ENCODE results near the gene TENM4.

Gene TENM4

DNA sequence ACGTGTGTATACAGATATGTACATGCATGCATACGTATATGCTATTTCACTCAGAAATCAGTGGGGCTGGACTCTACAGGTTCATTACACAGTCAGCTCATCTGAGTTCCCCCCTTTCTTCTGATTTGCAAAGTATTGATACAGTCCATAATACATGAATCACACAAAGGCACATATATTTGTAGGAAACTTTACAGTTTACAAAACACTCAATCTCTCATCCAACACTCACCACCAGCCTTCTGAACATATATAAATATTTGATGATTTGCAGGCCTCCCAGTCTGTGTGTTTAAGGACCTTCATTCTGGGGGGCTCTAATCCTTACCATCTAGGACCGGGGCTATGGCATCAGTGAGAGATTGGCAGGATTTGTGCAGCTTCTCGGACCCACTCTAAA is 293.8 kb downstream of the TENM4 start:
- DNase-seq (ENCODE audit: low read depth in 2 of 2, low spot score in 1 of 2) = no peak

DNA sequence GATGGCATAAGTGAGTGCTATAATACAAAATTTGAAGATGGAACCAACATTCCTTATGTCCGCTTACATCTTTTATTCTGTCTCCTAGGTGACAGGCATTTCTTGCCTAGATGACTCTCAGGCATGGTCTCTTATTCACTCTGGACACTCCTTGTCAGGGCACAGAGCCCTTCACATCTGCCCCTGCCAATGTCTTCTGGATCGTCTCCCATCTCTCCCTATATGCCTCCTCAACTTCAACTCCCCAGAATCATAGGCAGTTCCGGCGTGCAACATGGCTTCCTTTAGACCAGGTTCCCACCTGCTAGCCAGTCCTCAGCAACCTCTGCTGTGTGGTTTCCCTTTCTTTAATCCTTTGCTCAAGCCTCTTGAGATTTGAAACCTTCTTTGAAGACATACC is 300.9 kb downstream of the TENM4 start:
- DNase-seq (ENCODE audit: low read depth in 2 of 2, low spot score in 1 of 2) = no peak

DNA sequence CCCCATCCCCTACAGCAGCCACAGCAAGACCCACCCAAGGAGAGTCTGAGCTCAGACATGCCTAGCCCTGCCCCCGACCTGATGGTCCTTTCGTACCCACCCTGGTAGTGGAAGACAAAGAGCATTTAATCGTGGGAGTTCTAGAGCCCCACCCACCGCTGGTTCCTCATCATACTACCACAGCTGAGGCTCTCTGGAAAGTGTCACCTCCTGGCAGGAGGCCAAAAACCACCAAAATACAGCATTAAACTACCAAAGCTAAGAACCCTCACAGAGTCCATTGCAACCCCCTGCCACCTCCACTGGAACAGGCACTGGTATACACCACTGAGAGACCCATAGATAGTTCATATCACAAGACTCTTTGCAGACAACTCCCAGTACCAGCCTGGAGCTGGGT is 311.1 kb downstream of the TENM4 start:
- DNase-seq (ENCODE audit: low read depth in 2 of 2, low spot score in 1 of 2) = no peak

DNA sequence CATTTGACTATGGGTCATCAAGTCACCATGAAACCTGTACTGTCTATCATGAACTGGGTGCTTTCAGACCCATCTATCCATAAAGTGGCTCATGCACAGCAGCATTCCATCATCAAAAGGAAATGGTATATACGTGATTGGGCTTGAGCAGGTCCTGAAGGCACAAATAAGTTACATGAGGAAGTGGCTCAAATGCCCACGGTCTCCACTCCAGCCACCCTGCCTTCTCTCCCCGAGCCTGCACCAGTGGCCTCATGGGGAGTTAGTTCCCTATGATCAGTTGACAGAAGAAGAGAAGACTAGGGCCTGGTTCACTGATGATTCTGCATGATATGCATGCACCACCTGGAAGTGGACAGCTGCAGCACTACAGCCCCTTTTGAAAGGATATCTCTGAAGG is 312.5 kb downstream of the TENM4 start:
- DNase-seq (ENCODE audit: low read depth in 2 of 2, low spot score in 1 of 2) = no peak

DNA sequence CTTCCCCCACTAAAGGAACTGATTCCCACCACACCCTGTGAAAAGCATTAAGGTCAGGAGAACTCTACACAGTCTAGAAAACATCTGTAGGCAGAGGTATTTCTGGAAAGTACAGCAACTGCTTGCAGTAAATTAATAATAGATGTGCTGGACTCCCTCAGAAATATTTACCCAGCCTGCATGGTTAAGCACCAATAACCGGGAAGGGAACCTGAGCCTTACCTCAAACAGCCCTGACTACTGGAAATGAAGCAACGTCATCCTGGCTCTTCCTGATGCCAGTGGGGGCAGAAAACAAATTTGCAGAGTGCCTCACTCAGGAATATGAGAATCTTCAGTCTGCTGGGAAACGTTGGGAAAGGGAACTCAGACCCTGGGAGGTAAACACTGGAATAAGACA is 318.1 kb downstream of the TENM4 start:
- DNase-seq (ENCODE audit: low read depth in 2 of 2, low spot score in 1 of 2) = no peak

DNA sequence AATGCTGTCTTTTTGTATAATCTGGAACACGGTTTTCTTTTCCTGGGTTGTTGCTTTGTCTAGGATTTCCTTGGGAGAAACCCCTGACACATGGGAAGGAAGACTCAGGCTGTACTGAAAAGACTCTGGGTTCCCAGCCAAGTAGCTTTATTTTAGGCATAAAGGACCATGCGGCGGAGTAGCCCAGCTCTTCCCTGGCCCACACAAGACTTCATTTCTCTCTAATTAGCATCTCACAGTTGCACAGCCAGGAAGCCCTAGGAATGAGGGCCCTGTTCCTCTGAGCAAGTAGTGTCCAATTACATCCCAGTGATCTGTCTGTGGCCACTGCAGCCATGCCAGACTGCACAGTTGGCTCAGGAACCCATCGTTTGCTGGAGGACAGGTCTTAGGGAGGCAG is 319.5 kb downstream of the TENM4 start:
- DNase-seq (ENCODE audit: low read depth in 2 of 2, low spot score in 1 of 2) = no peak

DNA sequence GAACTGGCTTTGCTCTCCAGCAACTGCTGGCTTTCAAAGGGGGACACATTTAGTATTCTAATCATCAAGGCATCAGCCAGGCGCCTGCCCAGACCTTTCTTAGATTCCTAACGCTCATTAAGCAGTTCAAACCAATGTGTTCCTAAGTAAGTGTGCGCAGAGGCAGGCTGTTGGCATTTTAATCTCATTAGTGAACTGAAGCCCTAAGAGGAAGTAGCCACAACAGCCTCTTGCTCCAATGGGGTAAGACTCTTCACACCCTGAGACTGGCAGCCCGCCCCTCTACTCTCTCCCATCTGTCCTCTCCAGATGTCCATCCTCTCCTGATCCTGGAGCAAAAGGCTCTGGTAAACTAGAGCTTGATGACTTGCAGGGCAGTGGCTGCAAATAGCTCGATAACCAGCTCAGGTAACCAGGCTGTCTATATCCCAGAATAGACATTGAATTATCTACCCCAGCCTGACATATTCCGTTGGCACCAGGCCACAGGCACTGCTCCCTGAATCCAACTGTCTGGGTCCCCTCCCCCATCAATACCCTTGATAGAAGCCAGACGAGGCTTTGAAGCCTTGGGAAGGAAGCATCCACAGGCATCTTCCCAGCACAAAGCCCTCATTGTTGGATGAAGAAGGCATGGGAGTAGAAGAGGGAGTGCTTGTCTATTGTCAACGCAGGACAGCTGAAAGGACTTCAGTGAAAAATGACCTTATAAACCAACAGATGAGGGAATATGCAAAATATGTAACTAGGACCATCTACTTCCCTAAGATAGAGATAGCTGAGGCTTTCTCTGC is 321.1 kb downstream of the TENM4 start:
- no peak for DNase-seq (ENCODE audit: low read depth in 2 of 2, low spot score in 1 of 2)

DNA sequence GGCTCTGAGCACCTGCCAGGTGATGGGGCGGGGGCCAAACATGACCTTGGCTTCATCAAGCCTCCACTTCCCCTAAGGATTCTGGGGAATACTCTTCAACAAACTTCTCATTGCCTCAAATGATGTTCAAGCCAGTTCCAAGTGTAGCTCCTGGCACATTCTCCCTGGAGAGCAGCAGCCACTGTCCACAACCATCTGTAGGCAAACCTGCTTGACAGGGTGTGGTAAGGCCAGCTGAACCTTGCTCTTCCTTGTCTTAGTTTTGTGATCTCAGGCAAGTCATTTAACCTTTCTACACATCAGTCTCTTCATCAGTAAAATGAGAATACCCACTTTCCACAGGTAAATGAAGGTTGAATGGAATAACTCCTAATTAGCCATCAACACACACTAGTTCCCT is 323.3 kb downstream of the TENM4 start:
- no peak for DNase-seq (ENCODE audit: low read depth in 2 of 2, low spot score in 1 of 2)

DNA sequence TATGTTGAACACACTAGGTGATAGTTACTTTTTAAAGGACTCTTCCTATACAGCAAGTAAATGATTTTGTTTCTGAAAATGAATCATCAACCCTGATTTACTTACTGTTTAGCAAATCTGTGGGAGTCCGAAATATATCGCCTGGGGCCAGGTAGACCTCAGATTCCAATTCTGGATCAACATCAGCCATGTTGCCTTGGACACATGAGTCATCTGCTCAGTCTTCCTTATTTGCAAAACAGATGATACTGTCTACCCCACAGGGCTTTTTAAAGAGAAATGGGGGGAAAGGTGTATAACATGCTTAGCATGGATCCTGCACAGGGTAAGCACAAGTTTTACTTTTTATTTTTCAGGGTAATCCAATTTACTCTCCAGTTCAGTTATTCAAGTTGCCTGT is 324.2 kb downstream of the TENM4 start:
- DNase-seq (ENCODE audit: low read depth in 2 of 2, low spot score in 1 of 2) = no peak

DNA sequence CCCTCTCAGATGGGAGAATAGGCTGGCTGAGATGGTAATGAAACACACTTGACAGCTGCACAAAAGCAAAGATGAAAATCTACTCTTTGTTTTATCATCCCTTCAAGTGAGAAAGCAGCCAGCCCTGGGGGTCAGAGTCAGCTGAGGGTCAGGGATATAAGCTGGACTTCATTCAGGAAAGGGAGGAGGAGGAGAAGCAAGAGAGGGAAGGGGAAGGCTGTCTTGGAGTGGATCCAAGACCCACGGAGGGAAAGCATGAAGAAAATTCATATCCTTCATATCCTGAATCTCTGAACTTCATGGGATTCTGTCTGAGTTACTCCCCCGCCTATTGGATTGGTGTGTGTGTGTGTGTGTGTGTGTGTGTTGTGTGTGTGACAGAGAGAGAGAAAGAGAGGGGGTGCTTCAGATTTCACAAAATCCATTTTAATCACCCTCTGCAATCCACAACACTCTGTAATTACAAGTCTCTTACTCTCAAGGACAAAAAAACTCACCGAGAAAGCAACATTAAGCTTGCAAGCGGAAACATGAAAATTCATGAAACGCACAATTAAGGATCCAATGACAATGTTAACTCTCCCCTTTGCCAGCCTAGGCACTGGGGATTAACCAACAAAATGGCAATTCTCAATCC is 327.7 kb downstream of the TENM4 start:
- DNase-seq (ENCODE audit: low read depth in 2 of 2, low spot score in 1 of 2) = no peak

DNA sequence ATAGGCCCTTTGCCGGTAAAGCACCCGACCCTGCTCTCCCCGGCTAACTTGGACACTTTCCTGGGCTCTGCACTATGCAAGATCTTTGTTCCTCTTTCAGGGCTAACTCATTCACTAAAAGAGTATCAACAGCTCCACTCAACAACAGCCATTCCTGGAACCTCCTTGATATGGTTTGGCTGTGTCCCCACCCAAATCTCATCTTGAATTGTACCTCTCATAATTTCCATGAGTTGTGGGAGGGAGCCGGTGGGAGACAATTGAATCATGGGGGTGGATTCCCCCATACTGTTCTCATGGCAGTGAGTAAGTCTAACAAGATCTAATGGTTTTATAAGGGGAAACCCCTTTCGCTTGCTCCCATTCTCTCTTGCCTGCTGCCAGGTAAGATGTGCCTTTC is 330.0 kb downstream of the TENM4 start:
- no peak for DNase-seq (ENCODE audit: low read depth in 2 of 2, low spot score in 1 of 2)

DNA sequence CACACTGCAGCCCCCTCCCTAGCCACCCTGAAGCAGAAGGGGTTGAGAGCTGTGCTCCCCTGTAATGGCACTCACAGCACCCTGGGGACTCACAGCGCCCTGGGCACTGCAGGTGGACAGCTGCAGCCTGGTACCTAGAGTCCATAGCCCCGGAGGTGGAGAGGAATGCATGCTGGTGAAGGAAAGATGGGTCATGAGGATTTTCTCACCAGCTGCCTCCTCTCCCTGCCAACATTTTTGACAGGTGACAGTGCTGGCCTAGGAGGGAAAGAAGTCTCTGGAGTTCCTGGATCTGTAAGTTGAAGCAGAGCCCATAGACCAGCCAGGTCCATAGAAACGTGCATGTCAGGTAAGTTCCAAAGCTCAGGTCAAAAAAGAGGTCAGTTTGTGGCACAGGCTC is 330.5 kb downstream of the TENM4 start:
- no peak for DNase-seq (ENCODE audit: low read depth in 2 of 2, low spot score in 1 of 2)

DNA sequence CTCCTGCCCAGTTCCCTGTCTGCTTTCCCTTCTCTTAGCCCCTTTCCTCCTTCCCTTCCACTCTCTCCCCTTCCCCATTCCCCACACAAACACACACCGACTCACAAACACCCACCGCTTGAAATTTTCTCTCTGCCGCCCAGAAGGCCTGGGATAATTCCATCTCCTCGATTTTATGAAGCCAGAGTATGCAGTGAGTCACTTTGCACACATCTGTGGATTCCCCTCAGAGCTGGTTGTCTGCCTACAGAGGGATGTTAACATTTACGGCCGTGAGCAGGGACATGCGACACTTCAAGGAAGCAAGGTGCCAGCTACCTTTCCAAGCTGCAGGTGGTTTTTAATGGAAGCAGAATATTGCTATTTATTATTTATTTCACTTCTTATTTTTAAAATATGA is 332.0 kb downstream of the TENM4 start:
- no peak for DNase-seq (ENCODE audit: low read depth in 2 of 2, low spot score in 1 of 2)

DNA sequence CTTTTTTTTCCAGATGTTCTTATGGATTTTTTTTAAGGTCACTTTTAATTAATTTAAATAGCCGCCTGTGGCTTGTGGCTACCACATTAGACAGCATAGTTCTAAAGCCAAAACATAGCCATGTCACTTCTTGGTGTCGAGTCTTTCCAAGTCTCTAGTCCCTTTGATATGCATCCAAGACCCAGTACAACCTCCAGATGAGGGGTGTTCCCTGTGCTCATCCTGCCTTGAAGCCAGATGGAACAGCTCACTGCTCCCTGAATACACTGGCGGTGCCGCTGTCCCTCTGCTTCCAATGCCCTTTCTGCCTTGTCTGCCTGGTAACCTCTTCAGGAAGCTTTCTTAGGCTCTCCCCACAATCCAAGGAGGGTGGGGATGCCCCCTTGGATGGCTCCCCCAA is 338.0 kb downstream of the TENM4 start:
- DNase-seq (ENCODE audit: low read depth in 2 of 2, low spot score in 1 of 2) = no peak

DNA sequence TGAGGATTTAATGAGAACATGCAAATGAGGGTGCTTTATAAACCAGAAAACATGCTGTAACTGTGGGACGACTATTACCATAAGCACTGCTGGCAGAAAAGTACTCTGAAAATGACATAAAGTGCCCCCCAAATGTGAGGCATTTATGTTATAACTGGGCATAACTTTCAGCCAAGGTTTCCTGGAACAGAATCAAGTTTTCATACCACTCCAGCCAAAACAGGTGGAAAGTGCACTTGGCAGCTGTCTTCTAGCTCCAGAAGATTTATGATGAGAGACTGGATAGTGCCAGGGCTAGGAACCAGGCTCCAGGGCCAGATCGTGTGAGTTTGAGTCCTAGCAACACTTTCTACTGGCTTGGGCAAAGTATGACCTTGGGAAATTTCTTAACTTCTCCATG is 339.2 kb downstream of the TENM4 start:
- DNase-seq (ENCODE audit: low read depth in 2 of 2, low spot score in 1 of 2) = no peak

DNA sequence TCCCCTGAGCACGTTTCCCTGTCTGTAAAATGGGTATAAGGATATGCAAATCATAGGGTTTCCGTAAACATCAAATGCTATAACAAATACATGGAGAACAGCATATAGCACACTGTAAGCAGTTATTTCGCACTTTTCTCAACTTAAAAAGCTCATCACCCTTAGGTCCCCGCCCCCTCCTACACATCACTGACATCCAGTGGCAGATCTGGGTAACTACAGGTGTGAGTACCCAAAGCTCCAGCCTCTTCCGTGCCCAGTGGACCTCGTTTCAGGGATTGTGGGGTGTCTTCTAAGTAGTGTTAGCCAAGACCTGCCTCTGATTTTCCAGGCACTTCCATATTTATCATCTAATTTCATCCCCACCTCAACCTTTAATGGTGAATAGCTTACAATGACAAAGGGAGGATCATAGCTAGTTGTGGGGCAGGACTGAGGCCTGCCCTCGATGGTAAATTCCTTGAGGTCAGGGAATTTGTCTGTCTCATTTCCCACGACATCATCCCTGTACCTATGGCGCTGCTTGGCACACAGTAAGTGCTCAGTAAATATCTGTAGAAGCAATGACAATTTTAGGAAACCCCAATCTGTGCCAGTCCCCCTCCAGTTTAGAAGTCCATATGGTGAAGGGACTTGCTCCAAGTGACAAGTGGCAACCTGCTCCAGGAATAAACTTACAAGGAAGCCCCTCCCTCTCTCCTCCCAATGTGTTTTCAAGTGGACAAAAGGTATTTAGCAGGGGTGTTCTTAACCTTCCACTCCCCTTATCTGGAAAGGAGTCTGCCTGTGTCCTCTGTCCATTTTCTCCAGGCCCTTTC is 340.5 kb downstream of the TENM4 start:
- no peak for DNase-seq (ENCODE audit: low read depth in 2 of 2, low spot score in 1 of 2)

DNA sequence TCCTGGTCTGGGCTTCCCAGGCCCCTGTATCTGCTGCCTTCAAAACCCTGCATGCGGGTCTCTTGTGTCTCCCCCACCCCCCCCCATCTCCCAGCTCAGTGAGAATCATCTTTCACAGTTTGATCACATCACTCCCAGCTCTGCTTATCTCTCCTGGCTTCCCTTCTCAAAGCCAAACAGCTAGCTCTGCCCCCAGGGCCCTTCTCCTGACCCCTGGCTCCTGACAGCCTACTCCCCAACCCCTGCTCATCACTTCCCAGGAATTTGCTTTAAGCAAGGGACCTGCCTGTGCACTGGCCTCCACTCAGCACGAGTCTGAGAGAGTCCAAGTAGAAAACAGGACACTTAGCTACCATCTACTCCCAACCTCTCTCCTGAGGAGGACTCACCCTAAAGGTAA is 342.7 kb downstream of the TENM4 start:
- no peak for DNase-seq (ENCODE audit: low read depth in 2 of 2, low spot score in 1 of 2)

DNA sequence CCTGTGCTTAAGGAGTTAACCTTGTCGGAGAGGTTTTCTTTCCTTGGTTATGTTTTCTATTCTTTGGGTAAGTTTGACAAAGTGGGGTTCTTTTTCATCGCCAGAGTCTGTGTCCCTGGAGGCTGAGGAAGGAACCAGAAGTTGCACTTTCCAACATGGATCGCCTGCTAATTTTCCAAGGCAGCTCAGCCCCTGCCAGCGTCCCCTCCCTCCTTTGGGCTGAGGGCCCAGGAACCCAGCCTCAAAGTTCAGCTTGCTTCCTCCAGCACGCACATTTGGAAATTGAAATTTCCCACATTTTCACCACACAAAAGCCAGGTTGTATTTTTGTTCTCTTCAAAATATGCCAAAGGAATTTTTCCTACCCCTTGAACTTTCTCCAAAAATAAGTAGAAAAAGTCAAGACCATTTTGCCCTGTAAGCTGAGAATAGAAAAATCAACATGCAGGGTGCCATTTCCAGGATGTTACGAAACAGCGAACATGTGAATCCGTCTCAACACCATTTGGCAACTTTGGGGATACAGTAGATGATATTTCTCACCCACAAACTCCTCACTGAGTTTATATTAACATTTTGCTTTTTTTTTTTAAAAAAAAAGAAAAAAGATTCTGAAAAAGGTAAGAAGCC is 343.5 kb downstream of the TENM4 start:
- DNase-seq (ENCODE audit: low read depth in 2 of 2, low spot score in 1 of 2) = no peak

DNA sequence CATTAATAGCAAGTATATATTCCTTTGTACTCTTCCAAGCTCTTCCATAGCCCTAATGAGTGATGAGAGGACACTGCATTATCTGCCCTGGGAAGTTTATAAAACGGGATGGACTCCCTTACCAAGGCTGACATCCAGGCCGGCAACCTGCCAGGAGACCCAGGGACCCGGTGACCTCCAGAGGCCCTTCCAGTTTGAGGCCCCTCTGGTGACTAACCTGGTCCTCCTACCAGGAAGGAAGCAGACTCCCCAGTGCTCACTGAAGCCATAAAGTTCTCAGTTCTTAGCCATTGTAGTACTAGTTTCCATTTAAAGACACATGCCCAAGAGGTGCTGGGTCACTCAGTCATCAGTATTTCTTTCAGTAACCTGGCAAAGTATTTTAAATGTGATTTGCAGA is 345.4 kb downstream of the TENM4 start:
- DNase-seq (ENCODE audit: low read depth in 2 of 2, low spot score in 1 of 2) = no peak

DNA sequence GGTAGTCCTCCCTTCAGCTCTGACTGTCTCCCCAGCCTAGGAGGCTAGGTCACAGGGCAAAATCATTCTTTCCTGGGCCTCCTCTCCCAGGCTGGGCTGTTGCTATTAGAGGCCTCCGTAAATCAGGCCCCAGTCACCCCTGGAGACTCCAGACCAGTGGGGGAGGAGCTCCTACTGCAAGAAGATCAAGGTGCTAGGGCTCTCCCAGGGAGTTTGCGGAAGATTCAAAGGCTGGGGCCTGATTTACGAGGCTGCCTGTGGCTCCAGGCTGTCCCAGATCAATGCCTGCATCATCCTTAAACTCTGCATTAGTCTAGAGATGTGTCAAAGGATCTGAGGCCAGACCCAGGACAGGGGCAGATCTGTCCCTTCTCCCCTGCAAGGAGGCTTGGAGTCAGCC is 346.2 kb downstream of the TENM4 start:
- no peak for DNase-seq (ENCODE audit: low read depth in 2 of 2, low spot score in 1 of 2)

DNA sequence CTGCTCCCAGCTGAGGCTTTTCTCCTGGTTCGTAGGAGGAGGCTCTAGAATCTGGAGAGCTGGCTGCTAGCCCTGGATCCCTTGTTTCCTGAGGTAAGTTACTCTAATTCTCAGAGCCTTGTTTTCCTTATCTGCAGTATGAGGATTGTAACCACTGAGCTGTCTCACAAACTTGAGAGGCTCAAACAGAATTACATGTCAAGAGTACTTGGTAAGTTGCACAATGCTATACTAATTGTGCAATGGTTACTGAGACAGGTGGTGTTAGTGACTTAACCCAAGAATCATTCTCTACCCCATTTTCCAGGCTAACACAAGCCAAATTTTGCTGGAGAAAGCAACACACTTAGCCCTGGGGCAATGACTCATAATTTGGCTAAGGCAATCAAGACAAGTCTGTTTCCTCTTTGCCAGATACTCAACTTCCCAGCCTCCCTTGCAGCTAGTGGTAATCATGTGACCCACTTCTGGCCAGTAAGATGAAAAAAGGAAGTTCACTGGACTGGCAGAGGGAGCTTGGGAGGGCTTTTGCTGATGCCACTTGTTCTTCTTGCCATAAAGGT is 348.0 kb downstream of the TENM4 start:
- DNase-seq (ENCODE audit: low read depth in 2 of 2, low spot score in 1 of 2) = no peak

Measured in stimulated activated CD8-positive, alpha-beta memory T cell treated with anti-CD3 and anti-CD28 coated beads, Interleukin-4, amount 100 ng/mL, for 4 hours (primary cell).